OCI-LY7 (cell line): Measurements from ENCODE around the gene PCP2. TPM values are rescaled to one million over a fixed set of nuclear protein-coding genes. Genes with fewer than 3 reads are reported as not detected.

Source experiments
- BruUV-seq: library from RNA; stranded (reverse); fragments of 400-500 nt; replicated peaks from 2 replicates; lab custom pipeline; 2021; lab: Mats Ljungman, UMichigan
- CTCF ChIA-PET: fragments of 300-600 bp; sonication (Branson Sonifier 250); formaldehyde crosslinking; loops from one replicate; lab custom pipeline; 2022; ENCODE audit warnings: antibody characterized with exemption; ENCODE audit not compliant: unreplicated experiment; lab: Charles Lee
- POLR2A ChIA-PET: fragments of 300-600 bp; sonication (Branson Sonifier 250); formaldehyde crosslinking; loops from one replicate; lab custom pipeline; 2022; ENCODE audit warnings: antibody characterized with exemption; lab: Charles Lee
- DNase-seq: peaks from one replicate; pipeline ENCODE4 v3.0.0-alpha.2; 2015; ENCODE audit warnings: low spot score
- H2AFZ ChIP-seq: fragments of 200-600 bp; sonication (generic), shearing (Covaris generic); 2 replicates; pipeline ENCODE4 v1.6.1; 2014; ENCODE audit warnings: mild to moderate bottlenecking, antibody characterized with exemption, low read length, moderate library complexity
- H3K27ac ChIP-seq: fragments of 200-600 bp; sonication (generic); 2 replicates; pipeline ENCODE4 v1.5.1; 2014; ENCODE audit warnings: mixed run types, low read depth, mild to moderate bottlenecking, moderate library complexity, low read length, inconsistent platforms; ENCODE audit not compliant: poor library complexity, severe bottlenecking
- H3K36me3 ChIP-seq: fragments of 200-600 bp; sonication (generic); 2 replicates; pipeline ENCODE4 v1.6.1; 2014; ENCODE audit warnings: mild to moderate bottlenecking, antibody characterized with exemption, low read length, moderate library complexity, mixed read lengths; ENCODE audit not compliant: insufficient read depth
- H3K4me1 ChIP-seq: fragments of 200-600 bp; sonication (generic); 2 replicates; pipeline ENCODE4 v1.5.1; 2014; ENCODE audit warnings: mild to moderate bottlenecking, low read length; ENCODE audit not compliant: insufficient read depth, poor library complexity, severe bottlenecking
- H3K4me2 ChIP-seq: fragments of 200-600 bp; sonication (generic); 2 replicates; pipeline ENCODE4 v1.6.1; 2014; ENCODE audit warnings: mild to moderate bottlenecking, low read length
- H3K4me3 ChIP-seq: fragments of 200-600 bp; sonication (generic); 2 replicates; pipeline ENCODE4 v1.5.1; 2014; ENCODE audit warnings: mild to moderate bottlenecking, low read depth, low read length; ENCODE audit not compliant: poor library complexity, severe bottlenecking
- H3K79me2 ChIP-seq: fragments of 200-600 bp; sonication (generic); 2 replicates; pipeline ENCODE4 v1.6.1; 2016; ENCODE audit warnings: low read depth, mild to moderate bottlenecking, low read length, moderate library complexity, mixed read lengths; ENCODE audit not compliant: insufficient read depth
- H3K9me2 ChIP-seq: fragments of 200-600 bp; sonication (generic); 2 replicates; pipeline ENCODE4 v1.6.1; 2016; ENCODE audit warnings: mild to moderate bottlenecking, low read length, mixed read lengths; ENCODE audit not compliant: insufficient read depth
- H3K9me3 ChIP-seq: fragments of 200-600 bp; sonication (generic); 2 replicates; pipeline ENCODE4 v1.6.1; 2014; ENCODE audit warnings: mild to moderate bottlenecking, mixed run types, low read length, mixed read lengths
- H4K20me1 ChIP-seq: fragments of 200-600 bp; sonication (generic); 2 replicates; pipeline ENCODE4 v1.6.1; 2014; ENCODE audit warnings: mild to moderate bottlenecking, antibody characterized with exemption, low read length, moderate library complexity, mixed read lengths; ENCODE audit not compliant: insufficient read depth
- CTCF ChIP-seq: fragments of 200-600 bp; sonication (generic); conservative IDR thresholded peaks from 2 replicates; pipeline ENCODE4 v1.5.1; 2014; ENCODE audit warnings: mild to moderate bottlenecking, antibody characterized with exemption, low read length, moderate library complexity, mixed read lengths
- EZH2phosphoT487 ChIP-seq: fragments of 200-600 bp; sonication (generic); IDR thresholded peaks from 2 replicates; pipeline ENCODE4 v1.6.1; 2018; ENCODE audit warnings: low read depth, borderline replicate concordance, mild to moderate bottlenecking, mixed run types, antibody characterized with exemption, low read length, moderate library complexity, mixed read lengths
- intact Hi-C: fragments of 100-400 bp; cut with micrococcal nuclease; formaldehyde crosslinking; loops from one replicate; pipeline ENCODE4 v1.10.0; 2022; ENCODE audit not compliant: unreplicated experiment
- total RNA-seq, 2 experiments: library from RNA; depleted of rRNA in 1 of 2; stranded (reverse); fragments of >200 nt in 1 of 2; shearing (Covaris generic) in 1 of 2; gene quantifications; 2 replicates each; pipeline ENCODE4 v1.2.3, GENCODE V29; 2014 to 2022

The PCP2 gene
- total RNA-seq, 2 experiments from 2014 or later: 0.82 to 2.0 TPM

DNA sequence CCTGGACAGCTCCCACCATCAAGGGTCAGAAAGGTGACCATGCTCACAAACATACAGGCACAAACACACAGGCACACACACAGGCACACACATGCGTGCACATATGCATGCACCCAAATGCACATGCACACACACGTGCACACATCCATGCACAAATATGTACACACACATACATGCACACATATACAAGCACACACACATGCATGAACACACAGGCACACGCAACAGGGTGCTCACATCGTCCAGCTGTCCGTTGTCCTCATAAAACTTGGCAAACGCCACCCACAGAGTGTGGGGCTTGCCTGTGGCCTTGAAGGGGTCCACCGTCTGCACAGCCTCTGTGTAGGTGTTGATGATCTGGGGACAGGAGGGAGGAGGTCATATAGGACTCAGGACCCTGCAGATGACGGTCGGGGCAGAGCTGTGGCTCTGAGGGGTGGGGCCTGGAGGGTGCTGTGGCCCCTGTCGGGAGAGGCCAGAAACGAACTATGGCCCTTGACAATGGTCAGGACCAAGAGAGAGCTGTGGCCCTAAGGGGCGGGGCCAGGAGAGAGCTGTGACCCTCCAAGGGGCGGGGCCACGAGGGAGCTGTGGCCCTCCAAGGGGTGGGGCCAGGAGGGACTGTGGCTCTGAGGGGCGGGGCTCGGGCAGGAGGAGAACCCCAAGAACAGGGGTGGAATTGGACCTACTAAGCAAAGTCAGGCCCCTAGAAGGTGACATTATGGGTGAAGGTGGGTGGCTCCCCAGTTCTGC is 10.4 kb downstream of the PCP2 start:
- H2AFZ ChIP-seq: no peak overlapping the region
- peaks cover 8% of the 10 kb centered on the region for H3K79me2 ChIP-seq
- no peak overlapping the region for H3K27ac ChIP-seq
- intact Hi-C loops: no loop called here
- 0 out of 2 replicates have a peak, but pooled peaks cover 3% of the 10 kb centered on the region for H4K20me1 ChIP-seq
- CTCF ChIA-PET: no interaction called here
- no TSS peak for BruUV-seq
- H3K4me2 ChIP-seq: no peak overlapping the region
- H3K4me3 ChIP-seq: no peak overlapping the region
- DNase-seq: peak; percentile 14
- H3K4me1 ChIP-seq: peaks cover 3% of the 10 kb centered on the region
- no peaks in the 10 kb centered on the region for H3K9me2 ChIP-seq
- TF ChIP-seq CTCF (no peak), EZH2phosphoT487 (no peak)
- peaks cover 49% of the 10 kb centered on the region for H3K36me3 ChIP-seq
- H3K9me3 ChIP-seq: no peaks in the 10 kb centered on the region
- POLR2A ChIA-PET: interaction anchor here (0.6 kb wide), 1 partner anchor 584 kb away, joined by 4 read pairs; no protein-coding TSS in a partner anchor

GRCh38 chr19:7620442-7621412 is 12.8 kb downstream of the PCP2 start:
- Histone ChIP-seq H3K4me3 (no peak overlapping the region), H3K79me2 (no peaks in the 10 kb centered on the region), H2AFZ (no peak overlapping the region), H3K9me3 (no peaks in the 10 kb centered on the region), H3K36me3 (peaks cover 34% of the 10 kb centered on the region), H3K27ac (no peak overlapping the region), H4K20me1 (no peaks in the 10 kb centered on the region), H3K9me2 (no peaks in the 10 kb centered on the region), H3K4me2 (no peak overlapping the region), H3K4me1 (no peaks in the 10 kb centered on the region)
- TSS peak; percentile 73 for BruUV-seq
- no peak for DNase-seq
- CTCF ChIA-PET: no interaction called here
- POLR2A ChIA-PET: interaction anchor here (0.6 kb wide), 1 partner anchor 9 kb away, joined by 3 read pairs; the partner anchor contains the start of genes PET100 and XAB2
- intact Hi-C loops: no loop called here
- TF ChIP-seq CTCF (no peak), EZH2phosphoT487 (no peak)
